ENCODE data around the gene PWWP2B.

GRCh38 chr10:132347211-132347930, 49.6 kb upstream of the PWWP2B start:
- TF ChIP-seq TCF7L2 (IDR thresholded peaks at IDR 0.05; ENCODE audit: low read depth, low read length), result no peak
- TF ChIP-seq, protein P1, sequence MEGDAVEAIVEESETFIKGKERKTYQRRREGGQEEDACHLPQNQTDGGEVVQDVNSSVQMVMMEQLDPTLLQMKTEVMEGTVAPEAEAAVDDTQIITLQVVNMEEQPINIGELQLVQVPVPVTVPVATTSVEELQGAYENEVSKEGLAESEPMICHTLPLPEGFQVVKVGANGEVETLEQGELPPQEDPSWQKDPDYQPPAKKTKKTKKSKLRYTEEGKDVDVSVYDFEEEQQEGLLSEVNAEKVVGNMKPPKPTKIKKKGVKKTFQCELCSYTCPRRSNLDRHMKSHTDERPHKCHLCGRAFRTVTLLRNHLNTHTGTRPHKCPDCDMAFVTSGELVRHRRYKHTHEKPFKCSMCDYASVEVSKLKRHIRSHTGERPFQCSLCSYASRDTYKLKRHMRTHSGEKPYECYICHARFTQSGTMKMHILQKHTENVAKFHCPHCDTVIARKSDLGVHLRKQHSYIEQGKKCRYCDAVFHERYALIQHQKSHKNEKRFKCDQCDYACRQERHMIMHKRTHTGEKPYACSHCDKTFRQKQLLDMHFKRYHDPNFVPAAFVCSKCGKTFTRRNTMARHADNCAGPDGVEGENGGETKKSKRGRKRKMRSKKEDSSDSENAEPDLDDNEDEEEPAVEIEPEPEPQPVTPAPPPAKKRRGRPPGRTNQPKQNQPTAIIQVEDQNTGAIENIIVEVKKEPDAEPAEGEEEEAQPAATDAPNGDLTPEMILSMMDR (IDR thresholded peaks at IDR 0.05), result no peak
- TF ChIP-seq REST (IDR thresholded peaks at IDR 0.05; ENCODE audit: insufficient read depth in 1 of 2, low read depth in 2 of 2, low read length in 1 of 2), result no peak
- TF ChIP-seq SIN3A (IDR thresholded peaks at IDR 0.05; ENCODE audit: borderline replicate concordance, insufficient read depth, low read depth, low read length), result no peak

All from Panc1 (cell line).